Loucy (cell line): ENCODE measurements around the gene HOXD1.

Experiments
- H2AFZ ChIP-seq: fragments of 200-600 bp; sonication (generic); 2 replicates; pipeline ENCODE4 v1.6.0; 2016; ENCODE audit warnings: antibody characterized with exemption, mild to moderate bottlenecking, low read length, moderate library complexity
- H3F3A ChIP-seq: fragments of 200-600 bp; 2 replicates; pipeline ENCODE4 v1.6.0; 2016; ENCODE audit warnings: antibody characterized with exemption, low read depth, mild to moderate bottlenecking
- H3K27me3 ChIP-seq: fragments of 200-600 bp; sonication (generic); 2 replicates; pipeline ENCODE4 v1.6.1; 2014; ENCODE audit warnings: low read length, mild to moderate bottlenecking; ENCODE audit not compliant: insufficient read depth, poor library complexity, severe bottlenecking
- H3K36me3 ChIP-seq: fragments of 200-600 bp; sonication (generic); 2 replicates; pipeline ENCODE4 v1.6.1; 2016; ENCODE audit warnings: low read length; ENCODE audit not compliant: insufficient read depth
- H3K4me1 ChIP-seq: fragments of 200-600 bp; sonication (generic); 2 replicates; pipeline ENCODE4 v1.5.1; 2014; ENCODE audit warnings: low read length, mild to moderate bottlenecking; ENCODE audit not compliant: insufficient read depth, poor library complexity, severe bottlenecking
- H3K4me2 ChIP-seq: fragments of 200-600 bp; sonication (generic); 2 replicates; pipeline ENCODE4 v1.6.0; 2014; ENCODE audit warnings: antibody characterized with exemption, low read length, low read depth, mild to moderate bottlenecking; ENCODE audit not compliant: poor library complexity, severe bottlenecking
- H3K4me3 ChIP-seq: fragments of 200-600 bp; sonication (generic); 2 replicates; pipeline ENCODE4 v1.5.1; 2014; ENCODE audit warnings: low read length, mild to moderate bottlenecking, mixed read lengths; ENCODE audit not compliant: poor library complexity, severe bottlenecking
- H3K79me2 ChIP-seq: fragments of 200-600 bp; sonication (generic); 2 replicates; pipeline ENCODE4 v1.6.1; 2014; ENCODE audit warnings: low read length; ENCODE audit not compliant: insufficient read depth
- H3K9ac ChIP-seq: fragments of 200-600 bp; sonication (generic); 2 replicates; pipeline ENCODE4 v1.6.0; 2014; ENCODE audit warnings: mild to moderate bottlenecking, low read depth, low read length, moderate library complexity; ENCODE audit not compliant: poor library complexity, severe bottlenecking
- H3K9me2 ChIP-seq: fragments of 200-600 bp; sonication (generic); replicated peaks from 2 replicates; pipeline ENCODE4 v1.6.1; 2016; ENCODE audit warnings: low read depth, low read length, mixed read lengths
- H3K9me3 ChIP-seq: fragments of 200-600 bp; sonication (generic); 2 replicates; pipeline ENCODE4 v1.6.1; 2014; ENCODE audit warnings: mild to moderate bottlenecking, antibody characterized with exemption, low read length, low read depth; ENCODE audit not compliant: insufficient read depth
- H4K20me1 ChIP-seq: fragments of 200-600 bp; sonication (generic); 2 replicates; pipeline ENCODE4 v1.6.0; 2014; ENCODE audit warnings: antibody characterized with exemption, low read length, mild to moderate bottlenecking; ENCODE audit not compliant: insufficient read depth, poor library complexity, severe bottlenecking
- CTCF ChIP-seq: fragments of 200-600 bp; sonication (generic); conservative IDR thresholded peaks from 2 replicates; pipeline ENCODE4 v1.5.1; 2014; ENCODE audit warnings: mild to moderate bottlenecking, antibody characterized with exemption, low read length
- EZH2phosphoT487 ChIP-seq: fragments of 200-600 bp; IDR thresholded peaks from 2 replicates; pipeline ENCODE4 v1.6.1; 2018; ENCODE audit warnings: antibody characterized with exemption, mild to moderate bottlenecking, moderate library complexity, borderline replicate concordance

The HOXD1 gene

GRCh38 chr2:176160251-176160985 lies 28.1 kb upstream of the HOXD1 start:
- no peaks in the 10 kb centered on the region for H3K9me3 ChIP-seq
- H3K27me3 ChIP-seq = no peaks in the 10 kb centered on the region
- H3K9me2 ChIP-seq = no peaks in the 10 kb centered on the region
- H3F3A ChIP-seq = no peaks in the 10 kb centered on the region
- H3K79me2 ChIP-seq = no peaks in the 10 kb centered on the region
- TF ChIP-seq EZH2phosphoT487 (no peak), CTCF (no peak)
- H3K9ac ChIP-seq = no peak overlapping the region
- no peaks in the 10 kb centered on the region for H3K36me3 ChIP-seq
- no peaks in the 10 kb centered on the region for H3K4me1 ChIP-seq
- no peak overlapping the region for H2AFZ ChIP-seq
- no peak overlapping the region for H3K4me3 ChIP-seq
- H4K20me1 ChIP-seq = no peaks in the 10 kb centered on the region
- no peak overlapping the region for H3K4me2 ChIP-seq

- no peaks in the 10 kb centered on the region for H3K9me2 ChIP-seq
- no peaks in the 10 kb centered on the region for H3K27me3 ChIP-seq
- H2AFZ ChIP-seq = no peak overlapping the region
- no peak for TF ChIP-seq CTCF
- TF ChIP-seq EZH2phosphoT487 = no peak
- no peak overlapping the region for H3K4me2 ChIP-seq
- no peaks in the 10 kb centered on the region for H3K36me3 ChIP-seq
- H3K9me3 ChIP-seq = no peaks in the 10 kb centered on the region
- H3F3A ChIP-seq = no peaks in the 10 kb centered on the region
- H3K79me2 ChIP-seq = no peaks in the 10 kb centered on the region
- no peaks in the 10 kb centered on the region for H4K20me1 ChIP-seq
- H3K4me3 ChIP-seq = no peak overlapping the region
- H3K4me1 ChIP-seq = no peaks in the 10 kb centered on the region
- H3K9ac ChIP-seq = no peak overlapping the region
Measured at GRCh38 chr2:176160986-176161824, 27.3 kb upstream of the HOXD1 start.

- Histone ChIP-seq H3K4me1 (no peaks in the 10 kb centered on the region), H3K9ac (no peak overlapping the region), H2AFZ (no peak overlapping the region), H3K36me3 (no peaks in the 10 kb centered on the region), H3K4me2 (no peak overlapping the region), H3F3A (no peaks in the 10 kb centered on the region), H4K20me1 (no peaks in the 10 kb centered on the region), H3K9me2 (no peaks in the 10 kb centered on the region), H3K27me3 (no peaks in the 10 kb centered on the region), H3K4me3 (no peak overlapping the region), H3K9me3 (no peaks in the 10 kb centered on the region), H3K79me2 (no peaks in the 10 kb centered on the region)
- TF ChIP-seq CTCF (no peak), EZH2phosphoT487 (no peak)
Measured at GRCh38 chr2:176161825-176162626, 26.4 kb upstream of the HOXD1 start.
